Upper lobe of left lung (tissue), 4 donors: Measurements from ENCODE around the gene OR4D9.

ENCODE experiments used
- POLR2A ChIP-seq, 4 donors: fragments of 450-650 bp; IDR thresholded peaks; one replicate each; pipeline ENCODE4 v1.5.1; 2016 to 2017; ENCODE audit warnings: antibody characterized with exemption in 4 of 4, mild to moderate bottlenecking in 2 of 4
- TF ChIP-seq, protein P1 (sequence below), 6 experiments: fragments of 450-650 bp in 4 of 6; fragments of 200-600 bp in 2 of 6; sonication (generic) in 2 of 6; IDR thresholded peaks; one replicate each; pipeline ENCODE4 v1.5.1; 2016 to 2019; ENCODE audit warnings: antibody characterized with exemption in 6 of 6

DNA sequence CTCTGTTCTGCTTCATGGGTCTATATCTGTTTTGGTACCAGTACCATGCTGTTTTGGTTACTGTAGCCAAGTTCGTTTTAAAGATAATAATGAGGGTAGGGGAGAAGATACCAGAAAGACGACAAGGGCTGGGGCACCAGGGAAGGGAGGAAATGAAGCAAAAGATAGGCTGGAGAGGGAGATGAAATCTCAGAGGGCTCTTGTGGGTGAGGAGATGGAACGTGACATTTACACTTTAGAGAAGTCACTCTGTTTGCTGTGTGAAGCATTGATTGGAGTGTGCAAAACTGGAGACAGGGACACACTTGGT, 33.5 kb downstream of the OR4D9 start:
- TF ChIP-seq, protein P1, sequence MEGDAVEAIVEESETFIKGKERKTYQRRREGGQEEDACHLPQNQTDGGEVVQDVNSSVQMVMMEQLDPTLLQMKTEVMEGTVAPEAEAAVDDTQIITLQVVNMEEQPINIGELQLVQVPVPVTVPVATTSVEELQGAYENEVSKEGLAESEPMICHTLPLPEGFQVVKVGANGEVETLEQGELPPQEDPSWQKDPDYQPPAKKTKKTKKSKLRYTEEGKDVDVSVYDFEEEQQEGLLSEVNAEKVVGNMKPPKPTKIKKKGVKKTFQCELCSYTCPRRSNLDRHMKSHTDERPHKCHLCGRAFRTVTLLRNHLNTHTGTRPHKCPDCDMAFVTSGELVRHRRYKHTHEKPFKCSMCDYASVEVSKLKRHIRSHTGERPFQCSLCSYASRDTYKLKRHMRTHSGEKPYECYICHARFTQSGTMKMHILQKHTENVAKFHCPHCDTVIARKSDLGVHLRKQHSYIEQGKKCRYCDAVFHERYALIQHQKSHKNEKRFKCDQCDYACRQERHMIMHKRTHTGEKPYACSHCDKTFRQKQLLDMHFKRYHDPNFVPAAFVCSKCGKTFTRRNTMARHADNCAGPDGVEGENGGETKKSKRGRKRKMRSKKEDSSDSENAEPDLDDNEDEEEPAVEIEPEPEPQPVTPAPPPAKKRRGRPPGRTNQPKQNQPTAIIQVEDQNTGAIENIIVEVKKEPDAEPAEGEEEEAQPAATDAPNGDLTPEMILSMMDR (IDR thresholded peaks at IDR 0.05) = no peak
- no peak for TF ChIP-seq POLR2A (IDR thresholded peaks at IDR 0.05)
